Measurements from ENCODE around the gene C16orf54. TPM values are rescaled to one million over a fixed set of nuclear protein-coding genes. Genes with fewer than 3 reads are reported as not detected.
"Not testable (repeated sequence)": the region's sequence is repeated elsewhere in the genome, so short reads cannot be mapped to it uniquely, and the experiment has no call there.

The C16orf54 gene, protein sequence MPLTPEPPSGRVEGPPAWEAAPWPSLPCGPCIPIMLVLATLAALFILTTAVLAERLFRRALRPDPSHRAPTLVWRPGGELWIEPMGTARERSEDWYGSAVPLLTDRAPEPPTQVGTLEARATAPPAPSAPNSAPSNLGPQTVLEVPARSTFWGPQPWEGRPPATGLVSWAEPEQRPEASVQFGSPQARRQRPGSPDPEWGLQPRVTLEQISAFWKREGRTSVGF
- 10 to 100 TPM; 94.6 to 99.2 TPM for total RNA-seq

DNA sequence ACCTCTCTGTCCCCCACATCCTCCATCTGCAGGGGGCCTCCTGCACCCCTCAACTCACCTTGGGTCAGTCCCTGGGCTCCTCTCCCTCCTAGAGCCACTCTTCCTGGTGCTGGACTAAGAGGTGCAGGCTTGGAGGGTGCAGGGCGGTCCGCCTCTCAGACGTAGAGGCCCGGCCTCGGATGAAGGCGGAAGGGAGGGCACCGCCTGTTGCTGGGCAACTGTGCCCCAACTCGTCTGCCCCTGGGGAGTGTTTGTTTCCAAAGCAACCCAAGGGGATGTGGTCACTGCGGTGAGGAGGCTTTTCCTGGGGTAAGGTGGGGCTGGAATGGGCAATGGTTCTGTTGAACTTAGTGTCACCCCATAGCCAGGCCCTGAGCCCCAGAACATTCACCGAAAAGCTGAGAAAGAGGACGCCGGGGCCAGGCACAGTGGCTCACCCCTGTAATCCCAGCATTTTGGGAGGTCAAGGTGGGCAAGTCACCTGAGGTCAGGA is at the start of gene C16orf54:
C16orf54 (minus strand) TSS at position 138 of the 493 bp plus-strand sequence. CDS start 1,039 bp downstream, outside the sequence.
- H3K27ac Mint-ChIP-seq = peak within 1 kb of the TSS; percentile 93
- peak within 1 kb of the TSS; percentile 98 for H3K4me3 Mint-ChIP-seq
- H3K4me1 Mint-ChIP-seq = peaks cover 67% of the 10 kb centered on the region
- H3K36me3 Mint-ChIP-seq (ENCODE audit: low read depth) = peaks cover 62% of the 10 kb centered on the region
- peak; percentile 98 for DNase-seq
- ChIA-PET POLR2A (interaction anchor here (0.7 to 4.2 kb wide), 25 partner anchors 9 to 320 kb away, joined by 3 to 45 read pairs (median 5); partner anchors contain the start of genes ALDOA, KIF22, MAZ and MVP), CTCF (interaction anchor here (0.7 to 2.7 kb wide), 7 partner anchors 24 to 286 kb away, joined by 3 to 19 read pairs (median 7); partner anchors contain the start of genes KIF22 and PAGR1)
- no peaks in the 10 kb centered on the region for H3K27me3 Mint-ChIP-seq
- no peaks in the 10 kb centered on the region for H3K9me3 Mint-ChIP-seq

DNA sequence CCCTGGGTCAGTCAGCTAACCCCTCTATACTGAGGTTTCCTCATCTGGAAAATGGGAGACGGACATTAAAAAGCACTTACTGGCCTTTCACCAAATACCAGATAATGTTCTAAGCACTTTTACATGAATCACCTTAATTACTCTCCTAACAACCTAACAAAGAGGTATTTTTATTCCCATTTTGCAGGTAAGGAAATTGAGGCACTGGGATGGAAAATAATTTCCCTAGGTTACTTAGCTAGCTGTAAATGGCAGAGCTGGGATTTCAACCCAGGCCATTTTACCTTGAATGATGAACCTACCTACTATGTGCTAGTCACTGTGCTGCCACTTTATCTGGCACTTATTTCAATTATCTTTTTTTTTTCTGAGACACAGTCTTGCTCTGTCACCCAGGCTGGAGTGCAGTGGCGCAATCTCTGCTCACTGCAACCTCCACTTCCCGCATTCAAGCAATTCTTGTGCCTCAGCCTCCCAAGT is 48.5 kb upstream of the C16orf54 start:
- H3K27ac Mint-ChIP-seq = peak overlapping the region; percentile 5
- POLR2A ChIA-PET = interaction anchor here (1.0 to 13.0 kb wide), 5 partner anchors 10 to 179 kb away, joined by 3 to 260 read pairs (median 3); partner anchors contain the start of genes MAZ and PAGR1
- H3K36me3 Mint-ChIP-seq (ENCODE audit: low read depth) = peaks cover 76% of the 10 kb centered on the region
- DNase-seq = no peak
- H3K27me3 Mint-ChIP-seq = no peaks in the 10 kb centered on the region
- peaks cover 43% of the 10 kb centered on the region for H3K4me1 Mint-ChIP-seq
- CTCF ChIA-PET = interaction anchor here (0.8 to 1.2 kb wide), 4 partner anchors 10 to 102 kb away, joined by 3 to 4 read pairs (median 3); partner anchors contain the start of gene MVP
- no peak overlapping the region for H3K4me3 Mint-ChIP-seq
- H3K9me3 Mint-ChIP-seq = no peaks in the 10 kb centered on the region

DNA sequence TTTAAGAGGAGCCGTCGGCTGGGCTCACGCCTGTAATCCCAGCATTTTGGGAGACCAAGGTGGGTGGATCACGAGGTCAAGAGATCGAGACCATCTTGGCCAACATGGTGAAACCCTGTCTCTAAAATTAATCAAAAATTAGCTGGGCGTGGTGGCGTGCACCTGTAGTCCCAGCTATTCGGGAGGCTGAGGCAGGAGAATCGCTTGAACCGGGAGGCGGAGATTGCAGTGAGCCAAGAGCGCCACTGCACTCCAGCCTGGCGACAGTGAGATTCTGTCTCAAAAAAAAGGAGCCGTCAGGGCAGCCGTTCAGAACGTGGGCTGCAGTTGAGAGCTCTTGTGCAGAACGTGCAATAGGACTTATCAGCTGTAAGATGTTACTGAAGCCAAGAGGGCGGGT is 47.4 kb upstream of the C16orf54 start:
- H3K36me3 Mint-ChIP-seq (ENCODE audit: low read depth) = peaks cover 66% of the 10 kb centered on the region
- H3K27me3 Mint-ChIP-seq, H3K27ac Mint-ChIP-seq, H3K9me3 Mint-ChIP-seq, DNase-seq: not testable (repeated sequence)
- peaks cover 46% of the 10 kb centered on the region for H3K4me1 Mint-ChIP-seq
- CTCF ChIA-PET = interaction anchor here (0.6 to 0.9 kb wide), 2 partner anchors 8 to 263 kb away, joined by 3 to 4 read pairs; no protein-coding TSS in a partner anchor
- POLR2A ChIA-PET = interaction anchor here (1.6 to 13.0 kb wide), 3 partner anchors 11 to 26 kb away, joined by 4 to 260 read pairs (median 29); partner anchors contain the start of genes MAZ, MVP and PAGR1
- H3K4me3 Mint-ChIP-seq = peak overlapping the region; percentile 100

DNA sequence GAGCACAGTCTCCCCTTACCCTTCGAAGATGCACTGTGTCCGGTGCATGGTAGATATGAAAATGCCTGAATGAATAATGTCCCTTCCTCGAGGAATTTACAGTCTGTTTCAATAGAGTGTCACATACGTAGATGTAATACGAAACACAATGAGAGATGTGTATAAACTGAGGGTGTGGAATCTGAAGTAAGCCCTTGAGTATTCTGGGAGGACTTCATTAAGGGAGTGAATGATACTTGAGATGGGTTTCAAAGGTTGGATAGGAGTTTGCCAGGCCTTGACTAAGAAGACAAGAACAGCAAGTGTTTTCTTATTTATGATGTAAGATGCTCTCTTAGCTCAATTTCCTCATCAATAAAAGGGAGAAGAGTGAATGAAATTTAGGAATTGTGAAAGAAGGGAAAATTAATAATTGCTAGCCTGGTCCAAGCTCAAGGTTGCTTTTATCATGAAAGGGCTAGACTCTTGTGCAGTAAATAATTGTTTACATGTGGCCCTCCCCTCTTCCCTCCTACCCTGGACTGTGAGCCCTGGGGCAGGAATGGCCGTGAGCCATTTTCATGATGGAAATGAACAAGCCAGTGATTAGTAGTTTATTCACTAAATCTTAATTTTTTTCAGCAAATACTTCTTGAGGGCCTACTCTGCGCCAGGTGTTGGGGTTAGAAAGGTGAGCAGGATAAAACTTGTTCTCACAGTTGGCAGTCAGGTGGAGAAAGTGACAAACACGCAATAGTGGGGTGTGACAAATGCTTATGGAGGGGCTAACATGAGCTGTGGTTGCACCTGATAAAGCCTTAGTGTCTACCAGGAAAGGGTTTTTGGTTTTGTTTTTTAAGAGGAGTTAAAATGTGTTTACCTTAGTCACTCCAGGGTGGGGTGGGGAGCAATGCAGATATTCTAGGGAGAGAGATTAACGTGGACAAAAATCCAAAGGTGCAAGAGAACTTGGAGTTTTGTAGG is 46.3 kb upstream of the C16orf54 start:
- DNase-seq = no peak
- no peaks in the 10 kb centered on the region for H3K9me3 Mint-ChIP-seq
- peak overlapping the region; percentile 100 for H3K4me3 Mint-ChIP-seq
- ChIA-PET POLR2A (interaction anchor here (0.6 to 13.0 kb wide), 11 partner anchors 12 to 892 kb away, joined by 3 to 260 read pairs (median 25); partner anchors contain the start of genes C16orf54, HIRIP3, KCTD13 and MAZ), CTCF (interaction anchor here (0.9 to 4.8 kb wide), 7 partner anchors 12 to 101 kb away, joined by 3 to 68 read pairs (median 16); partner anchors contain the start of genes C16orf54, MAZ and PAGR1)
- no peaks in the 10 kb centered on the region for H3K27me3 Mint-ChIP-seq
- peaks cover 49% of the 10 kb centered on the region for H3K4me1 Mint-ChIP-seq
- H3K36me3 Mint-ChIP-seq (ENCODE audit: low read depth) = peaks cover 57% of the 10 kb centered on the region
- peak overlapping the region; percentile 95 for H3K27ac Mint-ChIP-seq

DNA sequence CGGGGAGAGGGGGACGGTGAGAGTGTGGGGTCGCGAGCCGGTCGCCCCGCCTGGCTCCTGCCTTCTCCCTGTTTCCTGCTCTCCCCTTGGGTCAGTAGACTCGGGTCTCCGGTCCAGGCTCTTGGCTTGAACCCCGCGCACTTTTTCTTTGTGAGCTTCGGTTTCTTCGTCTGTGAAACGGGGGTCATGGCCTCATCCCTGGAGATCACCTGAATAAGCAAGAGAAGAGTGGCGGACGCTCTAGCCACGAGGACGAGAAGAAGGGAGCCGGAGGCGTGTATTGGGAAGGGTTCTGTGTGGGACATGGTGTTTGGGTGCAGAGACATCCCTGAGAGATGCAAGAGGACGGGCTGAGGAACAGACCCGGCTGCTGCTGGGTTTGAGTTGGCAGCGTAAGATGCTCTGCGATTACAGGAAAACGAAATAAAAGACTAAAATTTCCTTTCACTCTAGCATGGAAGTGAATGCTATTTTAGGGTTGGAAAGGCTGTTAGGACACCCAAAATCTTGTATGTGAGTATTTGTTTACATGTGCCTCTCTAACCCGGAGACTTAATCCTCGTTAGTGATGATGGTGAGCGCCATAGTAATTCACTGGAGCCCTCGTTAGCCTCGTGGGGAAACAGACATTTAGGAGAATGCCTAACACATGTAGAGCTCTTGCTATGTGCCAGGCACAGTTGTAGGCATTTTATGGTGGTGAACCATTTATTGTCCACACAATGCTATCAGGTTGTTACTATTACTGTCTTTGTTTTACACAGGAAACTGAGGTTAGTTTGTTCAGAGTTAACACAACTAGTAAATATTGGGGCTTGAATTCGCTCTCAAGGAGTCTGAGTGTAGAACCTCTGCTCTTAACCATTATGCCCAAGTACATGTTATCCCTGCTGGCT is 45.4 kb upstream of the C16orf54 start:
- no peak for DNase-seq
- H3K9me3 Mint-ChIP-seq = no peaks in the 10 kb centered on the region
- peak overlapping the region; percentile 100 for H3K4me3 Mint-ChIP-seq
- no peaks in the 10 kb centered on the region for H3K27me3 Mint-ChIP-seq
- peak overlapping the region; percentile 95 for H3K27ac Mint-ChIP-seq
- POLR2A ChIA-PET = interaction anchor here (0.6 to 13.0 kb wide), 29 partner anchors 13 to 891 kb away, joined by 3 to 260 read pairs (median 7); partner anchors contain the start of genes C16orf54, CORO1A, HIRIP3 and KCTD13
- H3K4me1 Mint-ChIP-seq = peaks cover 46% of the 10 kb centered on the region
- CTCF ChIA-PET = interaction anchor here (0.6 to 4.8 kb wide), 23 partner anchors 7 to 240 kb away, joined by 3 to 68 read pairs (median 5); partner anchors contain the start of genes C16orf54, KCTD13, MAZ and MVP
- H3K36me3 Mint-ChIP-seq (ENCODE audit: low read depth) = peaks cover 48% of the 10 kb centered on the region

DNA sequence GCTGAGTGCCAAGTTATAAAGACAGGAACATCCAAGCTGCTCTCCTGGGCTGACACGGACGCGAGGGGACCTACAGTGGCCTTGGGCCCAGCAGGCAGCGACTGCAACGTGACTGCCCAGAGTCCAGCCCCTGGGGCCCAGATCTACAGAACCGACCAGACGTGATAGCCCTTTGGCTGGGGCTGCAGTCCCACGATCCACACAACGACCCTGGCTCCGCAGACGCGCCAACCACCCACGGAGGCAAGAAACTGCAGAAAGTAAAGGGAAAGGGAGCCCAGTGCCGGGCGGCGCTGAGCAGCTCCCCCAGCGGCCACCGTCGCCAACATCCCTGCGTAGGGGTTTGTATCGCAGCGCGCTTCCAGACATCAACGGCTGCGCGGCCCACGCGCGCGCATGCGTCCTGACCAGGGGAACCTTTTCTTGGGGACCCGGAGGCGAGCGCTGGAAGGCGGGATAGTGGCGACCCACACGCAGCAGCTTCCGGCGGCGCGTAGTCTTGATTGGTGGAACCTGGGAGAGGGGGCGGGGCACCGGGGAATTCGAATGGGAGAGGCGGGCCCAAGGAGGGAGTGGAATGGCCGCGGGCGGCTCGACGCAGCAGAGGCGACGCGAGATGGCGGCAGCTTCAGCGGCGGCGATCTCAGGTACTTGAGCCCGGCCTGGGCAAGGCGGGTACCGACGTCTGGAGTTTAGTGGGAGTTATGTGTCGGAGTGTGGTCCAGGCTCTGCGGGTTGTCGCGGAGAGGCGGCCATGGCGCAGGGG is 44.6 kb upstream of the C16orf54 start, which contains the start of gene KIF22:
KIF22 (plus strand) TSS at position 569 of the 766 bp plus-strand sequence; CDS start at position 578, 9 bp downstream.
- POLR2A ChIA-PET = interaction anchor here (0.8 to 13.0 kb wide), 33 partner anchors 14 to 395 kb away, joined by 3 to 260 read pairs (median 6); partner anchors contain the start of genes C16orf54, CORO1A, KCTD13 and MAZ
- H3K4me3 Mint-ChIP-seq = peak within 1 kb of the TSS; percentile 100
- peaks cover 40% of the 10 kb centered on the region for H3K36me3 Mint-ChIP-seq (ENCODE audit: low read depth)
- CTCF ChIA-PET = interaction anchor here (0.6 to 4.8 kb wide), 29 partner anchors 8 to 265 kb away, joined by 3 to 68 read pairs (median 5); partner anchors contain the start of genes C16orf54, KCTD13, MAZ and MVP
- no peaks in the 10 kb centered on the region for H3K9me3 Mint-ChIP-seq
- peak within 1 kb of the TSS; percentile 95 for H3K27ac Mint-ChIP-seq
- H3K27me3 Mint-ChIP-seq = no peaks in the 10 kb centered on the region
- peaks cover 48% of the 10 kb centered on the region for H3K4me1 Mint-ChIP-seq
- DNase-seq = peak; percentile 100

DNA sequence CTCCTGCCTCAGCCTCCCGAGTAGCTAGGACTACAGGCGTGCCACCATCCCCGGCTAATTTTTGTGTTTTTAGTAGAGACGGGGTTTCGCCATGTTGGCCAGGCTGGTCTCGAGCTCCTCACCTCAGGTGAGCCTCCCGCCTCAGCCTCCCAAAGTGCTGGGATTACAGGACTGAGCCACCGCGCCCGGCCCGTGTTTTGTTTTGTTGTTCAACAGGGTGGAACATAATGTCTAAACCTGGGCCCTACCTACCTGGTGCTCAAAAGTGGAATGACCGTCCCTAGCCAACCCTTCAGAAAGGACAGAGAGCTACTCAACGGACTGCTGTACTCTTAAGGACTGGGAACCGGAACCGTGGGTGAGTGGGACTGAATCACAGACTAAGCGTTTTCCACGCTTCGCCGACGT is 44.0 kb upstream of the C16orf54 start:
- Mint-ChIP-seq H3K36me3 (ENCODE audit: low read depth) (peaks cover 35% of the 10 kb centered on the region), H3K4me1 (peaks cover 51% of the 10 kb centered on the region), H3K27ac (peak overlapping the region; percentile 95), H3K4me3 (peak overlapping the region; percentile 100), H3K9me3 (no peaks in the 10 kb centered on the region), H3K27me3 (no peaks in the 10 kb centered on the region)
- ChIA-PET POLR2A (interaction anchor here (0.8 to 13.0 kb wide), 32 partner anchors 14 to 395 kb away, joined by 3 to 260 read pairs (median 6); partner anchors contain the start of genes C16orf54, CORO1A, KCTD13 and MAZ), CTCF (interaction anchor here (0.8 to 4.8 kb wide), 28 partner anchors 9 to 265 kb away, joined by 3 to 68 read pairs (median 5); partner anchors contain the start of genes C16orf54, MAZ, MVP and PAGR1)
- no peak for DNase-seq

DNA sequence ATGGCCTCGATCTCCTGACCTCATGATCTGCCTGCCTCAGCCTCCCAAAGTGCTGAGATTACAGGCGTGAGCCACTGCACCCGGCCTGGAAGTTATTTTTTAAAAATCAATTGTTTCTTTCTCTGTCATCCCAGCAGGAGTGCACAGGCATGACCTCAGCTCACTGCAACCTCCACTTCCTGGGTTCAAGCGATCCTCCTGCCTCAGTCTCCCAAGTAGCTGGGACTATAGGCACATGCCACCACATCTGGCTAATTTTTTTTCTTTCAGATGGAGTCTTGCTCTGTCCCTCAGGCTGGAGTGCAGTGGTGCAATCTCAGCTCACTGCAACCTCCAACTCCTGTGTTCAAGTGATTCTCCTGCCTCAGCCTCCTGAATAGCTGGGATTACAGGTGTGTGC is 41.4 kb upstream of the C16orf54 start:
- H3K27ac Mint-ChIP-seq, H3K9me3 Mint-ChIP-seq, H3K4me3 Mint-ChIP-seq, DNase-seq, H3K27me3 Mint-ChIP-seq: not testable (repeated sequence)
- Mint-ChIP-seq H3K36me3 (ENCODE audit: low read depth) (peaks cover 18% of the 10 kb centered on the region), H3K4me1 (peaks cover 42% of the 10 kb centered on the region)
- POLR2A ChIA-PET = interaction anchor here (0.9 to 13.0 kb wide), 3 partner anchors 17 to 87 kb away, joined by 3 to 260 read pairs (median 3); partner anchors contain the start of genes C16orf54 and MAZ
- CTCF ChIA-PET = interaction anchor here (1.2 to 4.6 kb wide), 2 partner anchors 38 to 85 kb away, joined by 3 to 57 read pairs; no protein-coding TSS in a partner anchor

DNA sequence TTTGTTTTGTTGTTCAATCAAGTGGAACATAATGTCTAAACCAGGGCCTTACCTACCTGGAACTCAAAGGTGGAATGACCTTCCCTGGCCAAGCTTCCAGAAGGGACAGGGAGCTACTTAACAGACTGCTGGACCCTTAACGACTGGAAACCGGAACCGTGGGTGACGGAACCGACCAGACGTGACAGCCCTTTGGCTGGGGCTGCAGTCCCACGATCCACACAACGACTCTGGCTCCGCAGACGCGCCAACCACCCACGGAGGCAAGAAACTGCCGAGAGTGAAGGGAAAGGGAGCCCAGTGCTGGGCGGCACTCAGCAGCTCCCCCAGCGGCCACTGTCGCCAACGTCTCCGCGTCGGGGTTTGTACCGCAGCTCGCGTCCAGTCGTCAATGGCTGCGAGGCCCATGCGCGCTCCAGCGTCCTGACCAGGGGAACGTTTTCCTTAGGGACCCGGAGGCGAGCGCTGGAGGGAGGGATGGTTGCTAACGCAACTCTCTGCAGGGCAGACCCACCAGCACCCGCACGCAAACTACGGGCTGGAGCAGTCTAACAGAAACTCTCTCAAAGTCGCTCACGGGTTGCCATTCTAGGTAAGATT is 39.2 kb upstream of the C16orf54 start:
- ChIA-PET CTCF (interaction anchor here (0.5 to 4.6 kb wide), 37 partner anchors 8 to 913 kb away, joined by 3 to 57 read pairs (median 6); partner anchors contain the start of genes HIRIP3, MVP, PAGR1 and TAOK2), POLR2A (interaction anchor here (0.7 to 13.0 kb wide), 12 partner anchors 19 to 119 kb away, joined by 3 to 260 read pairs (median 5); partner anchors contain the start of genes C16orf54 and MAZ)
- peak; percentile 81 for DNase-seq
- no peaks in the 10 kb centered on the region for H3K9me3 Mint-ChIP-seq
- peaks cover 32% of the 10 kb centered on the region for H3K4me1 Mint-ChIP-seq
- peak overlapping the region; percentile 29 for H3K4me3 Mint-ChIP-seq
- peaks cover 3% of the 10 kb centered on the region for H3K36me3 Mint-ChIP-seq (ENCODE audit: low read depth)
- peaks cover 14% of the 10 kb centered on the region for H3K27me3 Mint-ChIP-seq
- H3K27ac Mint-ChIP-seq = no peak overlapping the region

DNA sequence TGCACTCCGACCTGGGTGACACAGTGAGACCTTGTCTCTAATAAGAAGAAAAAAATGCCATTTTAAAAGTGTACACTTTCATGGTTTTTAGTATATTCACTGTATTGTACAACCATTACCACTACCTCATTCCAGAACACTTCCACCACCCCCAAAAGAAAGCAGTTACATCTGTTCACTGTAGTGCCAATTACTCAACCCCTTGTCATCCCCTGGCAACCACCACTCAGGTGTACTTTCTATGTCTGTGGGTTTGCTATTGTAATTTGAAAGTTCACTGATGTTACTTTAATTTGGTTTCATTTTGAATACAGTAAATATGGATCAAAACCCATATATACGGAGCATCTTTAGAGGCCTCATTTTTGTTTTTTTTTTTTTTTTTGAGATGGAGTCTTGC is 38.4 kb upstream of the C16orf54 start:
- DNase-seq = no peak
- Mint-ChIP-seq H3K4me1 (peaks cover 28% of the 10 kb centered on the region), H3K36me3 (ENCODE audit: low read depth) (peaks cover 3% of the 10 kb centered on the region), H3K27me3 (peaks cover 17% of the 10 kb centered on the region), H3K27ac (no peak overlapping the region), H3K9me3 (no peaks in the 10 kb centered on the region), H3K4me3 (no peak overlapping the region)
- POLR2A ChIA-PET = interaction anchor here (1.2 to 13.0 kb wide), 7 partner anchors 20 to 83 kb away, joined by 3 to 260 read pairs (median 7); partner anchors contain the start of genes C16orf54 and MAZ
- CTCF ChIA-PET = interaction anchor here (0.5 to 4.6 kb wide), 29 partner anchors 10 to 691 kb away, joined by 3 to 57 read pairs (median 7); partner anchors contain the start of genes PAGR1, TAOK2 and TBX6
